Measurements from ENCODE around the gene SP4. TPM values are rescaled to one million over a fixed set of nuclear protein-coding genes. Genes with fewer than 3 reads are reported as not detected.

Gene SP4
- total RNA-seq, 1 donor from 2014 or later, result 7.7 TPM

GRCh38 chr7:21422751-21423150, 5.1 kb upstream of the SP4 start:
- Mint-ChIP-seq H3K27me3 (ENCODE audit: low read depth) (no peaks in the 10 kb centered on the region), H3K4me3 (no peak overlapping the region), H3K27ac (no peak overlapping the region), H3K4me1 (peaks cover 3% of the 10 kb centered on the region), H3K36me3 (no peaks in the 10 kb centered on the region), H3K9me3 (no peaks in the 10 kb centered on the region)
- DNase-seq (ENCODE audit: low spot score in 2 of 2, unreplicated experiment in 2 of 2), result no peak
- no peak for TF ChIP-seq CTCF (IDR thresholded peaks at IDR 0.05; ENCODE audit: unreplicated experiment)

- Mint-ChIP-seq H3K36me3 (no peaks in the 10 kb centered on the region), H3K27me3 (ENCODE audit: low read depth) (no peaks in the 10 kb centered on the region), H3K4me3 (no peak overlapping the region), H3K9me3 (no peaks in the 10 kb centered on the region), H3K4me1 (peaks cover 18% of the 10 kb centered on the region), H3K27ac (no peak overlapping the region)
- no peak for TF ChIP-seq CTCF (IDR thresholded peaks at IDR 0.05; ENCODE audit: unreplicated experiment)
- DNase-seq (ENCODE audit: low spot score in 2 of 2, unreplicated experiment in 2 of 2), result no peak
These were observed 2.6 kb upstream of the SP4 start for GRCh38 chr7:21425290-21425689.

GRCh38 chr7:21426286-21427181, 1.3 kb upstream of the SP4 start:
- Mint-ChIP-seq H3K9me3 (no peaks in the 10 kb centered on the region), H3K36me3 (no peaks in the 10 kb centered on the region), H3K27me3 (ENCODE audit: low read depth) (no peaks in the 10 kb centered on the region), H3K4me3 (peak overlapping the region; percentile 99), H3K4me1 (peaks cover 28% of the 10 kb centered on the region), H3K27ac (peak overlapping the region; percentile 89)
- DNase-seq (ENCODE audit: low spot score in 2 of 2, unreplicated experiment in 2 of 2), result no peak
- no peak for TF ChIP-seq CTCF (IDR thresholded peaks at IDR 0.05; ENCODE audit: unreplicated experiment)

GRCh38 chr7:21427182-21427870, 557 bp upstream of the SP4 start:
- no peaks in the 10 kb centered on the region for H3K27me3 Mint-ChIP-seq (ENCODE audit: low read depth)
- H3K4me3 Mint-ChIP-seq, result peak overlapping the region; percentile 99

GRCh38 chr7:21428659-21428941, 717 bp downstream of the SP4 start:
- H3K27ac Mint-ChIP-seq, result peak overlapping the region; percentile 97
- no peaks in the 10 kb centered on the region for H3K9me3 Mint-ChIP-seq
- H3K27me3 Mint-ChIP-seq (ENCODE audit: low read depth), result no peaks in the 10 kb centered on the region
- H3K4me3 Mint-ChIP-seq, result peak overlapping the region; percentile 92
- peaks cover 32% of the 10 kb centered on the region for H3K4me1 Mint-ChIP-seq
- no peaks in the 10 kb centered on the region for H3K36me3 Mint-ChIP-seq
- no peak for TF ChIP-seq CTCF (IDR thresholded peaks at IDR 0.05; ENCODE audit: unreplicated experiment)
- DNase-seq (ENCODE audit: low spot score in 2 of 2, unreplicated experiment in 2 of 2), result no peak

More at GRCh38 chr7:21427182-21427870, 557 bp upstream of the SP4 start:
- Mint-ChIP-seq H3K4me1 (peaks cover 32% of the 10 kb centered on the region), H3K27ac (peak overlapping the region; percentile 99), H3K9me3 (no peaks in the 10 kb centered on the region), H3K36me3 (no peaks in the 10 kb centered on the region)
- peak; percentile 98 to 99 for DNase-seq (ENCODE audit: low spot score in 2 of 2, unreplicated experiment in 2 of 2)
- no peak for TF ChIP-seq CTCF (IDR thresholded peaks at IDR 0.05; ENCODE audit: unreplicated experiment)
